K562 (cell line): ENCODE measurements around the gene ERGIC1. TPM values are rescaled to one million over a fixed set of nuclear protein-coding genes. Genes with fewer than 3 reads are reported as not detected.

Experiments
- BACH1 ChIP-seq: fragments of 200-800 bp; sonication (Bioruptor generic); IDR thresholded peaks from 2 replicates; pipeline ENCODE4 v1.6.1; 2016; ENCODE audit warnings: missing genetic modification characterization, missing compliant biosample characterization
- BDP1 ChIP-seq: IDR thresholded peaks from 3 replicates; pipeline ENCODE4 v1.6.1; 2011; ENCODE audit not compliant: insufficient read length, insufficient read depth
- DNMT1 ChIP-seq: fragments of 450-650 bp; IDR thresholded peaks from 2 replicates; pipeline ENCODE4 v1.6.1; 2016; ENCODE audit warnings: antibody characterized with exemption, mild to moderate bottlenecking
- ELF1 ChIP-seq: fragments of 200-800 bp; sonication (Bioruptor generic); IDR thresholded peaks from 2 replicates; pipeline ENCODE4 v1.6.1; 2016; ENCODE audit warnings: missing genetic modification characterization, missing compliant biosample characterization
- FOXJ3 ChIP-seq: sonication (generic); formaldehyde crosslinking; IDR thresholded peaks from 2 replicates; pipeline ENCODE4 v1.4.0; 2020; ENCODE audit warnings: mild to moderate bottlenecking, missing genetic modification reagents
- MAFG ChIP-seq: fragments of 450-650 bp; conservative IDR thresholded peaks from 2 replicates; pipeline ENCODE4 v1.6.1; 2016; ENCODE audit warnings: missing genetic modification characterization, missing compliant biosample characterization
- MAFK ChIP-seq: IDR thresholded peaks from 2 replicates; pipeline ENCODE4 v1.6.1; 2011; ENCODE audit warnings: low read length, improper control_type of control experiment
- MCM7 ChIP-seq, 2 experiments: fragments of 450-650 bp; IDR thresholded peaks; 2 replicates each; pipeline ENCODE4 v1.6.1; 2016 to 2018
- MTA3 ChIP-seq: fragments of 450-650 bp; formaldehyde crosslinking; IDR thresholded peaks from 2 replicates; pipeline ENCODE4 v1.6.1; 2017; ENCODE audit warnings: mild to moderate bottlenecking, borderline replicate concordance
- MXI1 ChIP-seq: IDR thresholded peaks from 2 replicates; pipeline ENCODE4 v1.6.1; 2011; ENCODE audit warnings: low read depth, mild to moderate bottlenecking, improper control_type of control experiment, low read length
- NFIX ChIP-seq: fragments of 250-450 bp; sonication (Bioruptor Pico); IDR thresholded peaks from 2 replicates; pipeline ENCODE4 v1.4.0; 2020; ENCODE audit warnings: low read depth, mild to moderate bottlenecking, moderate library complexity
- RAD51 ChIP-seq: fragments of 450-650 bp; IDR thresholded peaks from 2 replicates; pipeline ENCODE4 v1.7.1; 2016; ENCODE audit warnings: low read depth, mild to moderate bottlenecking, borderline replicate concordance
- RBBP5 ChIP-seq: fragments of 200-600 bp; sonication (generic); IDR thresholded peaks from 2 replicates; pipeline ENCODE4 v1.6.1; 2012; ENCODE audit warnings: borderline replicate concordance, mild to moderate bottlenecking, low read length, control low read depth, inconsistent platforms; ENCODE audit not compliant: insufficient read depth, poor library complexity, severe bottlenecking
- SETDB1 ChIP-seq: IDR thresholded peaks from one replicate; pipeline ENCODE4 v1.6.1; 2012; ENCODE audit warnings: low read length, control low read depth, inconsistent platforms
- TBP ChIP-seq: optimal IDR thresholded peaks from 2 replicates; pipeline ENCODE3; 2011; ENCODE audit warnings: low read depth, low read length, improper control_type of control experiment
- ZNF24 ChIP-seq: fragments of 450-650 bp; IDR thresholded peaks from 2 replicates; pipeline ENCODE4 v1.6.1; 2016
- ZNF274 ChIP-seq: IDR thresholded peaks from 2 replicates; pipeline ENCODE4 v1.6.1; 2011; ENCODE audit warnings: low read depth, mild to moderate bottlenecking, low read length, moderate library complexity, borderline replicate concordance
- ZNF644 ChIP-seq: fragments of 200-800 bp; sonication (Bioruptor generic); IDR thresholded peaks from 2 replicates; pipeline ENCODE4 v1.6.1; 2016; ENCODE audit warnings: low read depth, missing genetic modification characterization, missing compliant biosample characterization
- polyA plus RNA-seq, 8 experiments: library from polyadenylated mRNA; depleted of rRNA in 4 of 8; stranded (reverse) in 5 of 8; unstranded in 3 of 8; fragments of >200 nt; fragmentation: Nextera tagmentation in 2 of 8; fragmentation: Illumina TruSeq in 1 of 8; extraction: Ambion mirVana in 2 of 8; extraction: Trizol in 1 of 8; gene quantifications; 2 replicates each; pipeline versions ENCODE4 v1.2.1 to v1.2.3, GENCODE V29; 2011 to 2014; ENCODE audit warnings: inconsistent platforms in 1 of 8, missing spikeins in 1 of 8
- total RNA-seq, 7 experiments: library from RNA; depleted of rRNA in 6 of 7; stranded (reverse); fragments of >200 nt in 6 of 7; fragmentation: Illumina TruSeq in 2 of 7; extraction: Trizol in 2 of 7; gene quantifications; 2 replicates each; pipeline versions ENCODE4 v1.2.1 to v1.2.3, GENCODE V29; 2011 to 2021; ENCODE audit warnings: low replicate concordance in 1 of 7
- TF ChIP-seq, protein P1 (sequence below): fragments of 450-650 bp; formaldehyde crosslinking; IDR thresholded peaks from 2 replicates; pipeline ENCODE4 v1.4.0; 2020; ENCODE audit warnings: mild to moderate bottlenecking, moderate library complexity
- TF ChIP-seq, protein P2 (sequence below): sonication (generic); formaldehyde crosslinking; IDR thresholded peaks from 2 replicates; pipeline ENCODE4 v1.8.0; 2022; ENCODE audit warnings: mild to moderate bottlenecking, missing genetic modification reagents
- TF ChIP-seq, protein P3 (sequence below): sonication (generic); formaldehyde crosslinking; IDR thresholded peaks from 2 replicates; pipeline ENCODE4 v1.8.1; 2023; ENCODE audit warnings: missing genetic modification reagents, mild to moderate bottlenecking, borderline replicate concordance

ERGIC1 gene
- total and polyA plus RNA-seq, 9 of the 15 experiments (the other 6 are each of a cell fraction or from before 2014, with no cell fraction given), result 5.5 to 68.4 (median 36.4) TPM

- TF ChIP-seq, protein P1, sequence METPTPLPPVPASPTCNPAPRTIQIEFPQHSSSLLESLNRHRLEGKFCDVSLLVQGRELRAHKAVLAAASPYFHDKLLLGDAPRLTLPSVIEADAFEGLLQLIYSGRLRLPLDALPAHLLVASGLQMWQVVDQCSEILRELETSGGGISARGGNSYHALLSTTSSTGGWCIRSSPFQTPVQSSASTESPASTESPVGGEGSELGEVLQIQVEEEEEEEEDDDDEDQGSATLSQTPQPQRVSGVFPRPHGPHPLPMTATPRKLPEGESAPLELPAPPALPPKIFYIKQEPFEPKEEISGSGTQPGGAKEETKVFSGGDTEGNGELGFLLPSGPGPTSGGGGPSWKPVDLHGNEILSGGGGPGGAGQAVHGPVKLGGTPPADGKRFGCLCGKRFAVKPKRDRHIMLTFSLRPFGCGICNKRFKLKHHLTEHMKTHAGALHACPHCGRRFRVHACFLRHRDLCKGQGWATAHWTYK (CRISPR knock-in tag), result peak; percentile 97
- TF ChIP-seq, protein P2, sequence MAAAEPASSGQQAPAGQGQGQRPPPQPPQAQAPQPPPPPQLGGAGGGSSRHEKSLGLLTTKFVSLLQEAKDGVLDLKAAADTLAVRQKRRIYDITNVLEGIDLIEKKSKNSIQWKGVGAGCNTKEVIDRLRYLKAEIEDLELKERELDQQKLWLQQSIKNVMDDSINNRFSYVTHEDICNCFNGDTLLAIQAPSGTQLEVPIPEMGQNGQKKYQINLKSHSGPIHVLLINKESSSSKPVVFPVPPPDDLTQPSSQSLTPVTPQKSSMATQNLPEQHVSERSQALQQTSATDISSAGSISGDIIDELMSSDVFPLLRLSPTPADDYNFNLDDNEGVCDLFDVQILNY (CRISPR knock-in tag), result no peak
- no peak for TF ChIP-seq FOXJ3 (CRISPR knock-in tag)
- no peak for TF ChIP-seq MXI1
- TF ChIP-seq ELF1 (tag), result no peak
- TF ChIP-seq ZNF24, result 0 out of 2 replicates have a peak, but pooled peaks have one; percentile 46
- TF ChIP-seq MTA3, result peak; percentile 77
- TF ChIP-seq, protein P3, sequence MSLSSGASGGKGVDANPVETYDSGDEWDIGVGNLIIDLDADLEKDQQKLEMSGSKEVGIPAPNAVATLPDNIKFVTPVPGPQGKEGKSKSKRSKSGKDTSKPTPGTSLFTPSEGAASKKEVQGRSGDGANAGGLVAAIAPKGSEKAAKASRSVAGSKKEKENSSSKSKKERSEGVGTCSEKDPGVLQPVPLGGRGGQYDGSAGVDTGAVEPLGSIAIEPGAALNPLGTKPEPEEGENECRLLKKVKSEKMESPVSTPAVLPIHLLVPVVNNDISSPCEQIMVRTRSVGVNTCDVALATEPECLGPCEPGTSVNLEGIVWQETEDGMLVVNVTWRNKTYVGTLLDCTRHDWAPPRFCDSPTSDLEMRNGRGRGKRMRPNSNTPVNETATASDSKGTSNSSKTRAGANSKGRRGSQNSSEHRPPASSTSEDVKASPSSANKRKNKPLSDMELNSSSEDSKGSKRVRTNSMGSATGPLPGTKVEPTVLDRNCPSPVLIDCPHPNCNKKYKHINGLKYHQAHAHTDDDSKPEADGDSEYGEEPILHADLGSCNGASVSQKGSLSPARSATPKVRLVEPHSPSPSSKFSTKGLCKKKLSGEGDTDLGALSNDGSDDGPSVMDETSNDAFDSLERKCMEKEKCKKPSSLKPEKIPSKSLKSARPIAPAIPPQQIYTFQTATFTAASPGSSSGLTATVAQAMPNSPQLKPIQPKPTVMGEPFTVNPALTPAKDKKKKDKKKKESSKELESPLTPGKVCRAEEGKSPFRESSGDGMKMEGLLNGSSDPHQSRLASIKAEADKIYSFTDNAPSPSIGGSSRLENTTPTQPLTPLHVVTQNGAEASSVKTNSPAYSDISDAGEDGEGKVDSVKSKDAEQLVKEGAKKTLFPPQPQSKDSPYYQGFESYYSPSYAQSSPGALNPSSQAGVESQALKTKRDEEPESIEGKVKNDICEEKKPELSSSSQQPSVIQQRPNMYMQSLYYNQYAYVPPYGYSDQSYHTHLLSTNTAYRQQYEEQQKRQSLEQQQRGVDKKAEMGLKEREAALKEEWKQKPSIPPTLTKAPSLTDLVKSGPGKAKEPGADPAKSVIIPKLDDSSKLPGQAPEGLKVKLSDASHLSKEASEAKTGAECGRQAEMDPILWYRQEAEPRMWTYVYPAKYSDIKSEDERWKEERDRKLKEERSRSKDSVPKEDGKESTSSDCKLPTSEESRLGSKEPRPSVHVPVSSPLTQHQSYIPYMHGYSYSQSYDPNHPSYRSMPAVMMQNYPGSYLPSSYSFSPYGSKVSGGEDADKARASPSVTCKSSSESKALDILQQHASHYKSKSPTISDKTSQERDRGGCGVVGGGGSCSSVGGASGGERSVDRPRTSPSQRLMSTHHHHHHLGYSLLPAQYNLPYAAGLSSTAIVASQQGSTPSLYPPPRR (CRISPR knock-in tag), result no peak
- peak; percentile 28; the same call in 1 of the 2 replicates for TF ChIP-seq BACH1 (tag)
- no peak for TF ChIP-seq RAD51
- TF ChIP-seq SETDB1, result no peak
- TF ChIP-seq ZNF274, result no peak
- TF ChIP-seq BDP1, result no peak
- TF ChIP-seq RBBP5, result no peak
- TF ChIP-seq ZNF644, result no peak
- TF ChIP-seq MAFK, result no peak
- TF ChIP-seq DNMT1, result no peak
- TF ChIP-seq NFIX (CRISPR knock-in tag), result no peak
- no peak for TF ChIP-seq TBP
- TF ChIP-seq MAFG (tag), result 0 out of 2 replicates have a peak, but pooled peaks have one; percentile 13
- TF ChIP-seq MCM7 (IDR thresholded peaks at IDR 0.05), result no peak
Observed at GRCh38 chr5:172901012-172901780, 67.1 kb downstream of the ERGIC1 start (continued).
